A375 (cell line): ENCODE results near the gene TRPM5. TPM values are rescaled to one million over a fixed set of nuclear protein-coding genes. Genes with fewer than 3 reads are reported as not detected.

Experiments
- total RNA-seq: library from RNA; depleted of rRNA; stranded (reverse); fragments of >200 nt; shearing (Covaris generic); gene quantifications from 2 replicates; pipeline ENCODE4 v1.2.3, GENCODE V29; 2014; rRNA removed

TRPM5 gene
- total RNA-seq, result not detected in 2 replicates

GRCh38 chr11:2443881-2444820 lies at the start of gene TRPM5:
Gene TRPM5, minus strand, starts transcription at chr11:2444514. Its CDS starts 21,478 bp downstream, at chr11:2423036.

GRCh38 chr11:2444821-2445745 lies 769 bp upstream of the TRPM5 start, which contains the start of gene KCNQ1:
Gene KCNQ1, plus strand, starts transcription at chr11:2445008. Its CDS starts 91 bp downstream, at chr11:2445099.

GRCh38 chr11:2400069-2400761 lies 44.1 kb downstream of the TRPM5 start, which contains the start of gene TSSC4:
Gene TSSC4, plus strand, starts transcription at chr11:2400750. Its CDS starts 1,884 bp downstream, at chr11:2402634.

Other genes starting within 250 kb of the TRPM5 start
- gene ASCL2, start 173.9 kb downstream of the TRPM5 start, total RNA-seq, result not detected in 2 replicates
- gene C11orf21, start 142.6 kb downstream of the TRPM5 start, total RNA-seq, result not detected in 2 replicates
- gene TSPAN32, start 142.5 kb downstream of the TRPM5 start, total RNA-seq, result 0.90 TPM in 1 of 2 replicates, not detected in the other
- gene CD81, start 67.2 kb downstream of the TRPM5 start, total RNA-seq, result 81.7 and 83.2 TPM in 2 replicates
- gene TSSC4, start 43.8 kb downstream of the TRPM5 start, total RNA-seq, result 56.0 and 64.3 TPM in 2 replicates
- 0.08 TPM in 1 of 2 replicates, not detected in the other for gene KCNQ1, start 494 bp upstream of the TRPM5 start, total RNA-seq